ENCODE data around the gene CHURC1. TPM values are rescaled to one million over a fixed set of nuclear protein-coding genes. Genes with fewer than 3 reads are reported as not detected.

The CHURC1 gene
- 10 to 100 TPM; 65.2 to 82.9 TPM for total RNA-seq

- DNase-seq = peak; percentile 99
- Mint-ChIP-seq H3K27ac (peak within 1 kb of the TSS; percentile 93), H3K27me3 (peaks cover 7% of the 10 kb centered on the region), H3K9me3 (no peaks in the 10 kb centered on the region), H3K36me3 (ENCODE audit: low read depth) (peaks cover 33% of the 10 kb centered on the region), H3K4me1 (peaks cover 43% of the 10 kb centered on the region), H3K4me3 (peak within 1 kb of the TSS; percentile 87)
- ChIA-PET CTCF (interaction anchor here (0.8 to 1.8 kb wide), 5 partner anchors 10 to 101 kb away, joined by 3 to 9 read pairs (median 4); no protein-coding TSS in a partner anchor), POLR2A (interaction anchor here (0.6 to 1.1 kb wide), 2 partner anchors 13 to 25 kb away, joined by 4 to 5 read pairs; no protein-coding TSS in a partner anchor)
These were observed at the start of gene CHURC1 for GRCh38 chr14:64914237-64915028. Gene CHURC1 (plus strand): TSS chr14:64914455. CDS start chr14:64914496, 41 bp downstream.

GRCh38 chr14:64865109-64865508 is 49.1 kb upstream of the CHURC1 start:
- DNase-seq = no peak
- no peaks in the 10 kb centered on the region for H3K4me1 Mint-ChIP-seq
- H3K36me3 Mint-ChIP-seq (ENCODE audit: low read depth) = no peaks in the 10 kb centered on the region
- H3K4me3 Mint-ChIP-seq = no peak overlapping the region
- POLR2A ChIA-PET = no interaction called here
- no peaks in the 10 kb centered on the region for H3K9me3 Mint-ChIP-seq
- no peak overlapping the region for H3K27ac Mint-ChIP-seq
- CTCF ChIA-PET = interaction anchor here (1.7 kb wide), 1 partner anchor 44 kb away, joined by 3 read pairs; no protein-coding TSS in a partner anchor
- H3K27me3 Mint-ChIP-seq = peaks cover 28% of the 10 kb centered on the region

DNA sequence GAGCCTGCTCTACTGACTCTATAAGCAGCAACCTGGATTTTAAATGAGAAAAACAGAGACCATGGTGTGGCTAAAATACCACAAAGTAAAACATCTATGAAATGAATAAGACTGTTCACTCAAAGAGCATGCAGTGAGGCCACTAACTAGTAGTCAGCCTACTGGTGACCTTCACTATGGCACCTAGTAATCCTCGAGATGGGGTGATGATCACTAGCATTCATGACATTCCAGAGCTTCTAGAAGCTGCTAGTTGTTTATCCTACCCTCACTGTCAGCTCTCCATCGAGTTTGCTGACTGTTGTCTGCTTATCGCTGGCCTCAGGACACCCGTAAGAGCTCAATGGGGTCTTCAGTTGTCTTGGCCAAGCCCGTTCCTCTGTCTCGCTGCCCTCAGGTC is 48.3 kb upstream of the CHURC1 start:
- Mint-ChIP-seq H3K36me3 (ENCODE audit: low read depth) (no peaks in the 10 kb centered on the region), H3K27me3 (peaks cover 33% of the 10 kb centered on the region), H3K4me3 (no peak overlapping the region), H3K9me3 (no peaks in the 10 kb centered on the region), H3K27ac (no peak overlapping the region), H3K4me1 (no peaks in the 10 kb centered on the region)
- no peak for DNase-seq
- ChIA-PET POLR2A (no interaction called here), CTCF (interaction anchor here (0.6 to 1.7 kb wide), 4 partner anchors 8 to 63 kb away, joined by 3 to 4 read pairs (median 3); no protein-coding TSS in a partner anchor)

DNA sequence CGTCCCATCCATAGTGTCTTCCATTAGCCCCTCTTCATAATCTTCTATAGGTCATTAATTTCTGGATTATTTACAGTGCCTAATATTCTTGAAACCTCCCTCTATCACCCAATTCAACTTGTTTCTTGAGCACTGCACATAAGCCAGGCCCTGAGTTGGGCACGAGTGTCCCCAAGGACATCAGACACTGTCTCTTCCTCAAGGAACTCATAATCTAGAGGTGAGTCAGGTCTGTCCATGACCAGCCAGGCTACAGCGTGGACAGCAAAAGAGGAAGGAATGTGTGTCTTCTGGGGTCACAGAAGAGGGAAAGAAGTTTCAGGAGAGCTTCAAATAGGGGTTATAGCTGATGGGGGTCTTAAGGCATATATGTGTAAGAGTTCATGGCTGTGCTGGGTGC is 47.1 kb upstream of the CHURC1 start:
- Mint-ChIP-seq H3K4me3 (no peak overlapping the region), H3K27me3 (peaks cover 35% of the 10 kb centered on the region)

GRCh38 chr14:64868379-64868778 is 45.9 kb upstream of the CHURC1 start:
- ChIA-PET CTCF (interaction anchor here (1.7 to 3.2 kb wide), 3 partner anchors 11 to 23 kb away, joined by 5 to 22 read pairs (median 11); partner anchors contain the start of gene SPTB), POLR2A (no interaction called here)
- DNase-seq = no peak
- no peaks in the 10 kb centered on the region for H3K4me1 Mint-ChIP-seq
- no peak overlapping the region for H3K27ac Mint-ChIP-seq
- peaks cover 41% of the 10 kb centered on the region for H3K27me3 Mint-ChIP-seq
- no peaks in the 10 kb centered on the region for H3K36me3 Mint-ChIP-seq (ENCODE audit: low read depth)
- H3K9me3 Mint-ChIP-seq = no peaks in the 10 kb centered on the region
- no peak overlapping the region for H3K4me3 Mint-ChIP-seq

More for the DNA sequence above, 47.1 kb upstream of the CHURC1 start:
- Mint-ChIP-seq H3K9me3 (no peaks in the 10 kb centered on the region), H3K27ac (no peak overlapping the region), H3K4me1 (no peaks in the 10 kb centered on the region), H3K36me3 (ENCODE audit: low read depth) (no peaks in the 10 kb centered on the region)
- POLR2A ChIA-PET = no interaction called here
- DNase-seq = no peak
- CTCF ChIA-PET = interaction anchor here (1.5 kb wide), 1 partner anchor 22 kb away, joined by 4 read pairs; no protein-coding TSS in a partner anchor

DNA sequence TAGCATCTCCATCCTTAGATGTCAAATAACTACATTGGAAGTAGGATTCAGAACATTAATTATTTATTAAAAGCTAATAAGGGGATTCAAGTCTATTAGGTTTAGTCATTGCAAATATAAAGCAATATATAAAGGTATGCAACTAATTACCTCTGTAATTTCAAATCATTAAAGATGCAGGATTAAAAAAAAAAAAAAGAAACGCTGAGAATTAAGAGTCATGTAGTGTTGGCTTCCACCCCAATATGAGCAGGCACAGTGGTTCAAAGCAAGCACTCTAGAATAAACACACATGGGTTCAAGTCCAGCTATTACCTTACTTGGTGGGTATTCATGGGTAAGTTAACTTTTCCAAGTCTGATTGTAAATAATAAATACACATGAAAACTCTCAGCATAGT is 45.4 kb upstream of the CHURC1 start:
- Mint-ChIP-seq H3K27me3 (peaks cover 39% of the 10 kb centered on the region), H3K4me1 (no peaks in the 10 kb centered on the region), H3K4me3 (no peak overlapping the region), H3K9me3 (no peaks in the 10 kb centered on the region), H3K36me3 (ENCODE audit: low read depth) (no peaks in the 10 kb centered on the region), H3K27ac (no peak overlapping the region)
- POLR2A ChIA-PET = no interaction called here
- CTCF ChIA-PET = interaction anchor here (0.6 to 3.2 kb wide), 6 partner anchors 10 to 93 kb away, joined by 3 to 22 read pairs (median 4); partner anchors contain the start of gene SPTB
- DNase-seq = no peak

- no peak for DNase-seq
- Mint-ChIP-seq H3K27me3 (peaks cover 44% of the 10 kb centered on the region), H3K27ac (no peak overlapping the region), H3K9me3 (no peaks in the 10 kb centered on the region), H3K4me3 (no peak overlapping the region), H3K4me1 (no peaks in the 10 kb centered on the region), H3K36me3 (ENCODE audit: low read depth) (no peaks in the 10 kb centered on the region)
- POLR2A ChIA-PET = no interaction called here
- CTCF ChIA-PET = interaction anchor here (1.3 to 3.2 kb wide), 3 partner anchors 12 to 47 kb away, joined by 3 to 22 read pairs (median 11); no protein-coding TSS in a partner anchor
These were observed 44.1 kb upstream of the CHURC1 start for GRCh38 chr14:64870160-64870559.

DNA sequence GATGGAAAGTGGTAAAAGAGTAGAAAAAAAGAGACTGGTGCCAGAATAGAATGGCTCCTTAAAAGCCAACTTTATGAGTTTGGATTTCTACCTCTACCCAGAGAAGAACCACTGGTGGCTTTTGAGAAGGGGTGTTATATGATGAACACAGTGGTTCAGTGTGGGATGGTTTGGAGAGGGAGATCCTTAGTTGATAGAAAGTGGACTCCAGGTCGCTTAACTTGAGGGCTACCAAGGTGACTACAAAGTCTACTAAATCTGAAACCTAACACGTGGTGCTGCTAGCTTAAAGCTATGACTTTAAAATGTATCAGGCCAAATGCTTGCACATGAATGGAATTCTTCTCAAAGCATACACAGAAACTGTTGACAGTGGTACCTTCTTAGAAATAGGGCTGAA is 42.9 kb upstream of the CHURC1 start:
- H3K27ac Mint-ChIP-seq = no peak overlapping the region
- no peaks in the 10 kb centered on the region for H3K9me3 Mint-ChIP-seq
- no peaks in the 10 kb centered on the region for H3K4me1 Mint-ChIP-seq
- POLR2A ChIA-PET = no interaction called here
- DNase-seq = no peak
- H3K36me3 Mint-ChIP-seq (ENCODE audit: low read depth) = no peaks in the 10 kb centered on the region
- CTCF ChIA-PET = no interaction called here
- peaks cover 50% of the 10 kb centered on the region for H3K27me3 Mint-ChIP-seq
- H3K4me3 Mint-ChIP-seq = no peak overlapping the region

GRCh38 chr14:64873506-64874219 is 40.6 kb upstream of the CHURC1 start:
- POLR2A ChIA-PET = no interaction called here
- DNase-seq = no peak
- CTCF ChIA-PET = no interaction called here
- Mint-ChIP-seq H3K9me3 (no peaks in the 10 kb centered on the region), H3K36me3 (ENCODE audit: low read depth) (no peaks in the 10 kb centered on the region), H3K27me3 (peaks cover 61% of the 10 kb centered on the region), H3K27ac (no peak overlapping the region), H3K4me3 (no peak overlapping the region), H3K4me1 (no peaks in the 10 kb centered on the region)

DNA sequence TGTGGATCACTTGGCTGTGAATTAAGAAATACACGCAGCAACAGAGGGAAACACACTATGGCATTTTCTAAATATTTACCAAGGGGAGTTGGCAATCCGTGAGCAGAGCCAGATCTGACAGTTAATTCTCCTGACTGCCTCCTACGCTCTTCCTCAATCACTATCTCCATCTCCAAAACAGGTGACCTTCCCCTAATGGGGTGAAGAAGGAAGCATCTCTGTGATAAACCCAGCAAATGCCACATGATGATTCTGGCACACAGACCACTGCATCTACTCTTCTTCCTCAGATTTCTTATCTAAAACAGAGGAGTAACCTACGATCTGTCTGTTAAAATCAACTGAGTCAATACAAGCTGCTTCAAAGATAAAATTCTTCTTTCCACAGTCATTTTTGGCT is 38.9 kb upstream of the CHURC1 start:
- Mint-ChIP-seq H3K27me3 (peaks cover 61% of the 10 kb centered on the region), H3K36me3 (ENCODE audit: low read depth) (no peaks in the 10 kb centered on the region), H3K27ac (no peak overlapping the region), H3K9me3 (no peaks in the 10 kb centered on the region), H3K4me3 (no peak overlapping the region), H3K4me1 (no peaks in the 10 kb centered on the region)
- ChIA-PET CTCF (interaction anchor here (0.7 kb wide), 1 partner anchor 17 kb away, joined by 3 read pairs; no protein-coding TSS in a partner anchor), POLR2A (no interaction called here)
- DNase-seq = no peak

DNA sequence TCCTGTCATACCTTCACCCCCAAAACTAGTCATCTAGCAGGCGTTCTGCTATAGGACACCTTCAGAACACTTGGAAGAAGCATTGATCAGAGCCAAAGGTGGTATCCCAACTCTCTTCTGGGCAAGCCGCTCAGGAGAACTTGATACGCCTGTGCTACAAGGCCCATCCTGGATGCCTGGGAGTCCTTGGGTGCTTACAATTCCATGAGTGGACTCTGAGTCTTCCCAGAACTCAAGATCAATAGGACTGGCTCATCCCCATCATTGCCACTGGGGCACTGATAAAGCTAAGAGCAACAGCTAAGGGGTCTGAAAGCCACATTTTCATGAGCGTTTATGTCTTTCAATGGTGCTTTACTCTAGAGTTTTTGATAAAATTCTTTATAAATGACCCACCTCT is 36.4 kb upstream of the CHURC1 start:
- H3K4me3 Mint-ChIP-seq = peak overlapping the region; percentile 14
- H3K9me3 Mint-ChIP-seq = no peaks in the 10 kb centered on the region
- no peaks in the 10 kb centered on the region for H3K36me3 Mint-ChIP-seq (ENCODE audit: low read depth)
- CTCF ChIA-PET = interaction anchor here (0.8 to 5.5 kb wide), 3 partner anchors 14 to 136 kb away, joined by 3 to 36 read pairs (median 8); no protein-coding TSS in a partner anchor
- H3K27me3 Mint-ChIP-seq = peaks cover 60% of the 10 kb centered on the region
- no peak overlapping the region for H3K27ac Mint-ChIP-seq
- POLR2A ChIA-PET = no interaction called here
- DNase-seq = no peak
- H3K4me1 Mint-ChIP-seq = peaks cover 14% of the 10 kb centered on the region

DNA sequence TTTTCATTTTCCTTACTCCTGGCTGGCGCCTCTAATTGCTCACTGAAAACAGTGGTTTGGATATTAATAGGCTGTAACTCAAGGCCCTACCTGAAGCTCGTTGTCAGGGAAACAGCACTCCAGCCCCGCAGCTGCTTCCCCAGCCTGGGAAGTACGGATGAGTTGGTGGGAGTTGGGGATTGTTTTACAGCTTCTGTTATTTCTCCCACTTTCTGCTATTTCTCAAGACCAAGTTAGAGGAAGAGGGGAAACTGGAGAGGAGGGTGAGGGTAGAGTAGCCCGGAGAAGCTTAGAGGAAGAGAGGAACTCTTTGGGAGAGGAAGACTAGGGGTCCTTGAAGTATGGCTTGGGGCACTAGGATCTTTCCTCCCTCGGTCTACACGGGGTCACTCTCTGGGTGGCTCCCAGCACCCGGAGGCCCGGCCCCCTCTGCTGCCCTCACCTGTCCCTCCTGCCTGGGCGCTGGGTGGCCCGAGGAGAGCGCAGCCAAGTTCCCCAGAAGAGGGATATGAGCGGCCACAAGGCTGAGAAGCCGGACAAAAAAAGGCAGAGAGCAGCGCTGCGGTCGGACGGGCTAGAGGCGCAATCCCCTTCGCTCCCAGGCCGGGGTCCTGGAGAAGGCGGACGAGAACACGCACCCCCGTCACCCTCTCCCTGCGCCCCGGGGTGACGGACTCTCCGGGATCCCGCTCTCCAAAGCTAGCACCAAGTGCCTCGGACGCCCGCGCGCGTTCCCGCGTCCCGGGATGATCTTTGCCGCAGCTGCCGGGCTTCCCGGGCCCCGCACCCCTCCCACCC is 35.2 kb upstream of the CHURC1 start:
- Mint-ChIP-seq H3K9me3 (no peaks in the 10 kb centered on the region), H3K27ac (no peak overlapping the region), H3K4me1 (peaks cover 16% of the 10 kb centered on the region), H3K36me3 (ENCODE audit: low read depth) (no peaks in the 10 kb centered on the region), H3K4me3 (peak overlapping the region; percentile 67), H3K27me3 (peaks cover 66% of the 10 kb centered on the region)
- ChIA-PET POLR2A (no interaction called here), CTCF (interaction anchor here (0.7 to 5.5 kb wide), 4 partner anchors 10 to 55 kb away, joined by 3 to 36 read pairs (median 4); no protein-coding TSS in a partner anchor)
- no peak for DNase-seq
